ENCODE results near the gene GRHL1. TPM values are rescaled to one million over a fixed set of nuclear protein-coding genes. Genes with fewer than 3 reads are reported as not detected.

Gene GRHL1
- total RNA-seq, 1 experiment from 2014 or later, result 2.5 TPM

DNA sequence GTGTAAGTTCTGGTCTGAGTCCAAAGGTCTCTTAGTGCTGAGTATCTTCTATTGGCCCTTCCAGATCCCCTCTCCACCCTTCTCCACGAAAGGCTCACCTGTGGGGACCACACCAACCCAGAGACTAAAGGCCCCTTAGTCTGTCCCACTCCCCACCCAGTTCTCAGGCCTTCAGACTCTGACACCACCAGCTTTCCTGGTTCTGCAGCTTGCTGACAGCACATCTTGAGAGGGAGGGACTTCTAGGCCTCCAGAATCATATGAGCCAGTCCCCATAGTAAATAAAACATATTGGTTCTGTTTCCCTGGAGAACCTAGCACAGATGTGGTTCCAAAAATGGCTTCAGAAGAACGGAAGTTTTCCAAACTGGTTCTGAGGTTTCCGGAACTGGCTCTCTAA lies 53.3 kb downstream of the GRHL1 start:
- no peak overlapping the region for H2BK5ac ChIP-seq (ENCODE audit: insufficient read length, low read length)
- no peaks in the 10 kb centered on the region; the same call in 1 of the 2 replicates for H3K27me3 Mint-ChIP-seq (ENCODE audit: low read depth)
- H3K4me1 ChIP-seq (ENCODE audit: insufficient read depth, low read length), result no peaks in the 10 kb centered on the region; the same call in 1 of the 2 replicates
- H2BK12ac ChIP-seq (ENCODE audit: insufficient read length, low read depth, low read length), result no peak overlapping the region
- no peak overlapping the region for H2BK15ac ChIP-seq (ENCODE audit: low read depth, low read length)
- no peaks in the 10 kb centered on the region for H3K9me3 Mint-ChIP-seq
- H3K79me1 ChIP-seq (ENCODE audit: insufficient read depth, low read depth, low read length, poor library complexity, severe bottlenecking), result no peaks in the 10 kb centered on the region
- TF ChIP-seq, protein P1, sequence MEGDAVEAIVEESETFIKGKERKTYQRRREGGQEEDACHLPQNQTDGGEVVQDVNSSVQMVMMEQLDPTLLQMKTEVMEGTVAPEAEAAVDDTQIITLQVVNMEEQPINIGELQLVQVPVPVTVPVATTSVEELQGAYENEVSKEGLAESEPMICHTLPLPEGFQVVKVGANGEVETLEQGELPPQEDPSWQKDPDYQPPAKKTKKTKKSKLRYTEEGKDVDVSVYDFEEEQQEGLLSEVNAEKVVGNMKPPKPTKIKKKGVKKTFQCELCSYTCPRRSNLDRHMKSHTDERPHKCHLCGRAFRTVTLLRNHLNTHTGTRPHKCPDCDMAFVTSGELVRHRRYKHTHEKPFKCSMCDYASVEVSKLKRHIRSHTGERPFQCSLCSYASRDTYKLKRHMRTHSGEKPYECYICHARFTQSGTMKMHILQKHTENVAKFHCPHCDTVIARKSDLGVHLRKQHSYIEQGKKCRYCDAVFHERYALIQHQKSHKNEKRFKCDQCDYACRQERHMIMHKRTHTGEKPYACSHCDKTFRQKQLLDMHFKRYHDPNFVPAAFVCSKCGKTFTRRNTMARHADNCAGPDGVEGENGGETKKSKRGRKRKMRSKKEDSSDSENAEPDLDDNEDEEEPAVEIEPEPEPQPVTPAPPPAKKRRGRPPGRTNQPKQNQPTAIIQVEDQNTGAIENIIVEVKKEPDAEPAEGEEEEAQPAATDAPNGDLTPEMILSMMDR (conservative IDR thresholded peaks at IDR 0.05), result no peak
- H3K56ac ChIP-seq (ENCODE audit: insufficient read length, low read depth, low read length), result no peak overlapping the region
- H3K4me3 Mint-ChIP-seq, result no peak overlapping the region
- H4K5ac ChIP-seq (ENCODE audit: insufficient read length, low read depth, low read length), result no peak overlapping the region
- H2BK20ac ChIP-seq (ENCODE audit: low read depth, low read length, poor library complexity, severe bottlenecking), result no peak overlapping the region
- H3K4me2 ChIP-seq (ENCODE audit: insufficient read depth, insufficient read length, low read length), result no peak overlapping the region
- H3K79me2 ChIP-seq (ENCODE audit: insufficient read depth, low read length), result no peaks in the 10 kb centered on the region
- H3K23me2 ChIP-seq (ENCODE audit: insufficient read length, low read depth, low read length, poor library complexity, severe bottlenecking), result no peaks in the 10 kb centered on the region
- peaks cover 6 to 19% of the 10 kb centered on the region in 2 experiments for H3K4me1 Mint-ChIP-seq
- WGBS (ENCODE audit: extremely low coverage, insufficient read length, low lambda C conversion rate), result no CpG with 5 or more reads among the region's 3 CpGs
- no peak overlapping the region for H4K91ac ChIP-seq (ENCODE audit: insufficient read length, low read depth, low read length)
- no peak overlapping the region for H2BK120ac ChIP-seq (ENCODE audit: low read depth, low read length, poor library complexity, severe bottlenecking)
- no peak overlapping the region for H3K9ac ChIP-seq (ENCODE audit: extremely low read depth, insufficient read length, low read length)
- no peak overlapping the region for H3K27ac Mint-ChIP-seq
- no peak overlapping the region for H4K8ac ChIP-seq (replicated peaks; ENCODE audit: insufficient read length, low read depth, low read length)
- no peaks in the 10 kb centered on the region for H3K27me3 ChIP-seq (ENCODE audit: insufficient read depth, low read length)
- H2AFZ ChIP-seq (ENCODE audit: low read length), result no peak overlapping the region
- H3K27ac ChIP-seq (ENCODE audit: insufficient read length, low read depth, low read length), result no peak overlapping the region
- H3K36me3 Mint-ChIP-seq (ENCODE audit: insufficient read depth in 1 of 3, low read depth in 3 of 3), result no peaks in the 10 kb centered on the region
- no peak overlapping the region for H3K14ac ChIP-seq (ENCODE audit: insufficient read depth, low read length)
- H3K18ac ChIP-seq (ENCODE audit: insufficient read length, low read depth, low read length), result no peak overlapping the region
- no peak overlapping the region for H3T11ph ChIP-seq (ENCODE audit: low read length)
- no peak for DNase-seq
- H2AK5ac ChIP-seq (ENCODE audit: insufficient read length, low read length), result no peak overlapping the region
- no peak overlapping the region for H3K23ac ChIP-seq (ENCODE audit: insufficient read length, low read depth, low read length)
- H3K4ac ChIP-seq (ENCODE audit: low read depth, low read length), result no peak overlapping the region
- H3K9me3 ChIP-seq (ENCODE audit: control insufficient read depth, low read depth, low read length), result no peaks in the 10 kb centered on the region
- H4K20me1 ChIP-seq (ENCODE audit: control insufficient read depth, insufficient read depth, insufficient read length), result no peaks in the 10 kb centered on the region
